K562 (cell line): ENCODE measurements around the gene SMIM7. TPM values are rescaled to one million over a fixed set of nuclear protein-coding genes. Genes with fewer than 3 reads are reported as not detected.

Source experiments
- E2F8 ChIP-seq: fragments of 450-650 bp; IDR thresholded peaks from 2 replicates; pipeline ENCODE4 v1.7.1; 2018; ENCODE audit warnings: mild to moderate bottlenecking, low read depth; ENCODE audit not compliant: partially characterized antibody
- EP400 ChIP-seq: fragments of 450-650 bp; IDR thresholded peaks from 2 replicates; pipeline ENCODE4 v1.6.1; 2017; ENCODE audit warnings: antibody characterized with exemption, mild to moderate bottlenecking, moderate library complexity
- FOS ChIP-seq: IDR thresholded peaks from 3 replicates; pipeline ENCODE4 v1.6.1; 2011; ENCODE audit not compliant: insufficient read length; ENCODE audit errors: extremely low read depth
- FOXJ2 ChIP-seq: fragments of 200-800 bp; sonication (Bioruptor generic); IDR thresholded peaks from 2 replicates; pipeline ENCODE4 v1.6.1; 2016; ENCODE audit warnings: missing genetic modification characterization, missing compliant biosample characterization
- FOXM1 ChIP-seq, 2 experiments: fragments of 450-650 bp in 1 of 2; sonication (generic) in 1 of 2; formaldehyde crosslinking in 1 of 2; IDR thresholded peaks; 2 replicates each; pipeline versions ENCODE4 v1.6.1 to v1.9.0; 2017 to 2022; ENCODE audit warnings: low read depth in 2 of 2, mild to moderate bottlenecking in 2 of 2, missing genetic modification reagents in 1 of 2, moderate library complexity in 1 of 2
- MTA3 ChIP-seq: fragments of 450-650 bp; formaldehyde crosslinking; IDR thresholded peaks from 2 replicates; pipeline ENCODE4 v1.6.1; 2017; ENCODE audit warnings: mild to moderate bottlenecking, borderline replicate concordance
- NBN ChIP-seq: fragments of 450-650 bp; IDR thresholded peaks from 2 replicates; pipeline ENCODE4 v1.6.1; 2016; ENCODE audit warnings: low read depth, mild to moderate bottlenecking
- PHB ChIP-seq: fragments of 250-450 bp; sonication (Bioruptor Pico); IDR thresholded peaks from 2 replicates; pipeline ENCODE4 v1.5.0; 2021
- POLR2AphosphoS2 ChIP-seq: IDR thresholded peaks from 2 replicates; pipeline ENCODE4 v1.6.1; 2012; ENCODE audit warnings: low read length, improper control_type of control experiment
- PRDM10 ChIP-seq: fragments of 450-650 bp; IDR thresholded peaks from 2 replicates; pipeline ENCODE4 v1.6.1; 2018; ENCODE audit not compliant: partially characterized antibody
- RFX1 ChIP-seq: fragments of 450-650 bp; IDR thresholded peaks from 2 replicates; pipeline ENCODE4 v1.6.1; 2016; ENCODE audit warnings: mild to moderate bottlenecking, moderate library complexity
- SIN3A ChIP-seq, 2 experiments: fragments of 150-350 bp in 1 of 2; IDR thresholded peaks; 2 replicates each; pipeline ENCODE4 v1.6.1; 2011 to 2016; ENCODE audit warnings: borderline replicate concordance in 2 of 2, low read depth in 2 of 2, low read length in 2 of 2, mild to moderate bottlenecking in 2 of 2, moderate library complexity in 2 of 2; ENCODE audit not compliant: control insufficient read depth in 1 of 2
- SMARCB1 ChIP-seq: IDR thresholded peaks from 2 replicates; pipeline ENCODE4 v1.6.1; 2011; ENCODE audit warnings: improper control_type of control experiment, low read depth; ENCODE audit not compliant: insufficient read length
- SP1 ChIP-seq: sonication (generic); formaldehyde crosslinking; IDR thresholded peaks from 2 replicates; pipeline ENCODE4 v1.8.1; 2022; ENCODE audit warnings: mild to moderate bottlenecking, missing genetic modification reagents
- TAF15 ChIP-seq: fragments of 200-400 bp; formaldehyde crosslinking; IDR thresholded peaks from 2 replicates; pipeline ENCODE4 v1.6.1; 2017; ENCODE audit warnings: mild to moderate bottlenecking, low read depth, low read length, moderate library complexity
- TCF7L2 ChIP-seq: fragments of 150-350 bp; IDR thresholded peaks from 2 replicates; pipeline ENCODE4 v1.6.1; 2016; ENCODE audit warnings: low read depth, mild to moderate bottlenecking, low read length, moderate library complexity
- YY1 ChIP-seq, 3 experiments: IDR thresholded peaks; 2 replicates each; pipeline ENCODE4 v1.6.1; 2011; ENCODE audit warnings: low read length in 2 of 3, mild to moderate bottlenecking in 2 of 3, moderate library complexity in 2 of 3, borderline replicate concordance in 1 of 3, control low read depth in 1 of 3, low read depth in 1 of 3; ENCODE audit not compliant: insufficient read depth in 3 of 3, insufficient replicate concordance in 2 of 3, control insufficient read depth in 1 of 3, insufficient read length in 1 of 3; ENCODE audit errors: extremely low read depth in 1 of 3
- ZNF12 ChIP-seq: sonication (generic); formaldehyde crosslinking; IDR thresholded peaks from 2 replicates; pipeline ENCODE4 v1.4.0; 2020; ENCODE audit warnings: mild to moderate bottlenecking, missing genetic modification reagents
- ZNF431 ChIP-seq: sonication (generic); formaldehyde crosslinking; IDR thresholded peaks from 2 replicates; pipeline ENCODE4 v1.8.0; 2022; ENCODE audit warnings: mild to moderate bottlenecking, missing genetic modification reagents
- ZNF644 ChIP-seq: fragments of 200-800 bp; sonication (Bioruptor generic); IDR thresholded peaks from 2 replicates; pipeline ENCODE4 v1.6.1; 2016; ENCODE audit warnings: low read depth, missing genetic modification characterization, missing compliant biosample characterization
- polyA plus RNA-seq, 8 experiments: library from polyadenylated mRNA; depleted of rRNA in 4 of 8; stranded (reverse) in 5 of 8; unstranded in 3 of 8; fragments of >200 nt; fragmentation: Nextera tagmentation in 2 of 8; fragmentation: Illumina TruSeq in 1 of 8; extraction: Ambion mirVana in 2 of 8; extraction: Trizol in 1 of 8; gene quantifications; 2 replicates each; pipeline versions ENCODE4 v1.2.1 to v1.2.3, GENCODE V29; 2011 to 2014; ENCODE audit warnings: inconsistent platforms in 1 of 8, missing spikeins in 1 of 8
- total RNA-seq, 7 experiments: library from RNA; depleted of rRNA in 6 of 7; stranded (reverse); fragments of >200 nt in 6 of 7; fragmentation: Illumina TruSeq in 2 of 7; extraction: Trizol in 2 of 7; gene quantifications; 2 replicates each; pipeline versions ENCODE4 v1.2.1 to v1.2.3, GENCODE V29; 2011 to 2021; ENCODE audit warnings: low replicate concordance in 1 of 7

SMIM7 gene
- total and polyA plus RNA-seq, 9 of the 15 experiments (the other 6 are each of a cell fraction or from before 2014, with no cell fraction given): 55.3 to 265 (median 107) TPM

- peak; percentile 49 for TF ChIP-seq PRDM10
- peak; percentile 87; the same call in 1 of the 2 replicates for TF ChIP-seq POLR2AphosphoS2
- TF ChIP-seq PHB (CRISPR knock-in tag): no peak
- no peak for TF ChIP-seq FOXJ2
- 0 out of 2 replicates have a peak, but pooled peaks have one; percentile 8 for TF ChIP-seq ZNF12 (CRISPR knock-in tag)
- peak; percentile 87 for TF ChIP-seq EP400
- TF ChIP-seq FOS: peak; percentile 96
- TF ChIP-seq TCF7L2: no peak
- TF ChIP-seq MTA3: peak; percentile 84; the same call in 1 of the 2 replicates
- no peak for TF ChIP-seq RFX1
- TF ChIP-seq ZNF644 (tag): no peak
- TF ChIP-seq E2F8: peak; percentile 91
- TF ChIP-seq TAF15: no peak
- peak; percentile 42; the same call in 1 of the 2 replicates for TF ChIP-seq NBN
- TF ChIP-seq YY1 (IDR thresholded peaks at IDR 0.05; ENCODE audit: borderline replicate concordance in 1 of 3, control insufficient read depth in 1 of 3, extremely low read depth in 1 of 3, insufficient read depth in 3 of 3, insufficient read length in 1 of 3, insufficient replicate concordance in 2 of 3, low read depth in 1 of 3, low read length in 2 of 3): no peak
- TF ChIP-seq ZNF431 (CRISPR knock-in tag): no peak
- TF ChIP-seq SMARCB1: no peak
- peak; percentile 95 for TF ChIP-seq SP1 (CRISPR knock-in tag)
- peak; percentile 12 to 57; a peak in 2 of 4 replicates for TF ChIP-seq SIN3A (IDR thresholded peaks at IDR 0.05; ENCODE audit: borderline replicate concordance in 2 of 2, control insufficient read depth in 1 of 2, low read depth in 2 of 2, low read length in 2 of 2)
- 0 out of 2 replicates have a peak, but pooled peaks have one; percentile 39 for TF ChIP-seq FOXM1 (IDR thresholded peaks at IDR 0.05; ENCODE audit: low read depth)
- no peak for TF ChIP-seq FOXM1 (CRISPR knock-in tag; IDR thresholded peaks at IDR 0.05; ENCODE audit: low read depth)
Measured at GRCh38 chr19:16659832-16660708, at the start of gene SMIM7 (continued).
